ENCODE results near the gene SPATA1.

The SPATA1 gene

DNA sequence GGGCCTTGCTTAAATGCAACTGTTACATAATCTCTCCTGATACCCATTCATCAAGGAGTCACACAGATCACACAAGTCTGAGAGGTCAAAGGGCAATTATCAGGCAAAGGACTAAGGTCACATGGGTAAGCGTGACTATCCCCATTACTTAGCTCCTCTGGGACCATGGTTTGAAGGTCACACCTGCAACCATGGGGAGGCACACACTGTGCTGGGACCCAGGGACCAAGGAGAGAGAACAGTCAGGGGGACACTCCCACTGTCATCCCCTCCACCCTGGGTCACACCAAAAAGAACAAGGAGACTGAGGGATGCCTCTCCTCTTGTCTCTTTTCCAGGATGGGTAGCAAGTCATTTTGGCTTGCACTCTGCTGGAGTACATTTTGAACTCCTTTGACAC is 99.0 kb downstream of the SPATA1 start:
- Histone ChIP-seq H4K20me1 (no peaks in the 10 kb centered on the region), H3K27me3 (no peaks in the 10 kb centered on the region), H3K36me3 (no peaks in the 10 kb centered on the region), H3K9me3 (peaks cover 38% of the 10 kb centered on the region), H3K4me3 (no peak overlapping the region), H3K9ac (no peak overlapping the region), H3K4me2 (no peak overlapping the region), H3K27ac (no peak overlapping the region), H3K4me1 (no peaks in the 10 kb centered on the region)
- no peak for TF ChIP-seq Cebpa-rat (IDR thresholded peaks at IDR 0.05)

DNA sequence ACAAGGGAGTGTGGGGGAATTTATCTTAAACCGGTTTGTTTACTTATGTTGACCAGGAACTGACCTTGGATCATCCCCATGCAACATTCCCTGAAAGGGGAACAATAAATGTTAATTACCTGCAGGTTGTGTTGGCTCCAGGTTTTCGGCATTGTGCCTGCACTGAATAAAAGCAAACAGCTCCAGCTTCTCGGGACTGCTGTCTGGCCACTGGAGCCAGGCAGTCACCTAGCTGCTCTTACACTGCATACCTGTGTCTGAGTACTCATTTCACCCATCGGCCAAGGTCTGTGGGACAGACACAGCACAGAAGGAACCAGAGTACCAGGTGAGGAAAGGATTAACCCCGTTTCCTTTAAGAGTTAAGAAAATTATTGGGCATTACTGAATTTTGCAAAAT is 100.8 kb downstream of the SPATA1 start:
- Histone ChIP-seq H4K20me1 (no peaks in the 10 kb centered on the region), H3K9ac (no peak overlapping the region), H3K9me3 (peaks cover 38% of the 10 kb centered on the region), H3K27me3 (no peaks in the 10 kb centered on the region), H3K27ac (no peak overlapping the region), H3K4me2 (no peak overlapping the region), H3K36me3 (no peaks in the 10 kb centered on the region), H3K4me1 (no peaks in the 10 kb centered on the region), H3K4me3 (no peak overlapping the region)
- no peak for TF ChIP-seq Cebpa-rat (IDR thresholded peaks at IDR 0.05)

DNA sequence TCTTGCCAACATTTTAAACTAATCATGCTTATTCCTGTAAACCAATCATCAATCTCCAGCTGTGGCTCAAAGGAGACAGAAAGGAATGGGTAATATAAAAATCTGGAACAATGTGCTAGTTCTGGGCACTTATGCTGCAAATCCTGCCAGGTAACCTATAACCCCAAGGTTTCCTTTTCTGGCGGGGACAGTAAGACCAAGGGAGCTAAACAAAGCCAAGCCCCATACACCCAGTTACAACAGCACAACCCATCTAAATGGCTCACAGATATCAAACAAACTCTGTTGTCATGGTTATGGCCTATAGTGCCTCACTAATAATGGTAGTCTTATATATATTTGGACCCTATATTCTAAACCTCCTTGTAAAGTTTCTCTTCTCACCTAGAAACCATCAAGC is 104.9 kb downstream of the SPATA1 start:
- Histone ChIP-seq H3K36me3 (no peaks in the 10 kb centered on the region), H4K20me1 (no peaks in the 10 kb centered on the region), H3K4me1 (no peaks in the 10 kb centered on the region), H3K27ac (no peak overlapping the region), H3K4me2 (no peak overlapping the region), H3K27me3 (no peaks in the 10 kb centered on the region), H3K9me3 (peaks cover 46% of the 10 kb centered on the region), H3K4me3 (no peak overlapping the region), H3K9ac (no peak overlapping the region)
- TF ChIP-seq Cebpa-rat (IDR thresholded peaks at IDR 0.05), result no peak

DNA sequence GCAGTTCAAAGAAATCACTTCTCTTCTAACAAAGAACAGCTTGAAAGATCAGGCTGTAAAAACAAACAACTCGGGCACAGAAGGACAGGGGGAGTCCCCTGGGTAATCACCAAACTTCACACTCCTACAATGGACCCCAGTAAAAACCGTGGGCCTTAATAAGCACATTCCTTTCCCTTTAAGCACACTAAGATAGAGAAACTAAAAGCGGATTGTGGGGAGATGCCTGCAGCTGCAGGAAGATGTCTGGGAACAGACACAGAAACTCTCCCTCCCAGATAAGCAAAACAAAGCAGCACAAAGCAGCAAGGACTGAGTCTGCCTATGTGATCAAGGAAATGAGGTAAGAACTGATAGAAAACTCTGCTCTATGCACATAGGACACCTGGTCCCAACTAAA is 105.6 kb downstream of the SPATA1 start:
- Histone ChIP-seq H3K9ac (no peak overlapping the region), H3K27ac (no peak overlapping the region)
- no peak for TF ChIP-seq Cebpa-rat (IDR thresholded peaks at IDR 0.05)

DNA sequence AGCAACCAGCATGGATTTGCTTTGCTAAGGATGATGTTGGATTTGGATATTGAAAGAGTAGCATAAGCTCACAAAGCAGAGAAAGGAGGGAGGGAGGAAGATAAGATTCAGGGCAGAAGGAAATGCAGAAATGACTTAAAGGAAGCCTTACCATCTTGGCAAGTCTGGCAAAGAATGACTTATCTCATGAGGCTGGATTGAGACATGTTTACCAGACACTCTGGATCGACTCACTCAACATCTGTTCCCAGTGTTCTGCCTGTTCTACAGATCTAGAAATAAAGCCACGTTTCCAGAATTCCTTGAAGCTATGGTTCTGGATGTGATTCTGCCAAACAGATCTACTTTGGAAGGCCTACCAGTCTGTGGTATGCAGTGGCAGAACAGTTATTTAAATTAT is 106.8 kb downstream of the SPATA1 start:
- Histone ChIP-seq H4K20me1 (no peaks in the 10 kb centered on the region), H3K9ac (no peak overlapping the region), H3K4me2 (no peak overlapping the region), H3K9me3 (peaks cover 31% of the 10 kb centered on the region), H3K4me1 (no peaks in the 10 kb centered on the region), H3K36me3 (no peaks in the 10 kb centered on the region), H3K27me3 (no peaks in the 10 kb centered on the region), H3K4me3 (no peak overlapping the region), H3K27ac (no peak overlapping the region)
- TF ChIP-seq Cebpa-rat (IDR thresholded peaks at IDR 0.05), result no peak

More for the DNA sequence above, 105.6 kb downstream of the SPATA1 start:
- Histone ChIP-seq H3K9me3 (peaks cover 39% of the 10 kb centered on the region), H4K20me1 (no peaks in the 10 kb centered on the region), H3K4me1 (no peaks in the 10 kb centered on the region), H3K4me3 (no peak overlapping the region), H3K4me2 (no peak overlapping the region), H3K36me3 (no peaks in the 10 kb centered on the region), H3K27me3 (no peaks in the 10 kb centered on the region)

DNA sequence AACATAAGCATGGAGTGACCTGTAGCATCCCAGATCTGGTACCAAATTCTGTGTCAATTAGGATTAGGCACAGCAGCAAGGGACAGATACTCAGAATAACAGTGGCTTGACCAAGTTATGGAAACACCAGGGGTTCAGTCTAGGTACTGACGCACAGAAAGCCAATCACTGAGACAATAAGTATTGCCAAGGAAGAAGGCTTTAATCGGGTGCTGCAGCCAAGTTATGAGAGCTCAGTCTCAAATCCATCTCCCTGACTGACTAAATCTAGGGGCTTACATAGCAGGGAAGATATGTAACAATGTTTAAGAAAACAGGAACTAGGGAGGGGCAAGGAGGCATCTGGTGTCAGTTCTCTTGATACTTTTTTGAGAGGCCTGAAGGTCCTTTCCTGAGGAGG is 107.7 kb downstream of the SPATA1 start:
- TF ChIP-seq Cebpa-rat (IDR thresholded peaks at IDR 0.05), result no peak
- H3K9me3 ChIP-seq, result peaks cover 31% of the 10 kb centered on the region
- no peak overlapping the region for H3K9ac ChIP-seq
- H3K27me3 ChIP-seq, result no peaks in the 10 kb centered on the region
- H3K27ac ChIP-seq, result no peak overlapping the region
- no peak overlapping the region for H3K4me3 ChIP-seq
- H4K20me1 ChIP-seq, result no peaks in the 10 kb centered on the region
- H3K4me1 ChIP-seq, result no peaks in the 10 kb centered on the region
- no peaks in the 10 kb centered on the region for H3K36me3 ChIP-seq
- H3K4me2 ChIP-seq, result no peak overlapping the region

DNA sequence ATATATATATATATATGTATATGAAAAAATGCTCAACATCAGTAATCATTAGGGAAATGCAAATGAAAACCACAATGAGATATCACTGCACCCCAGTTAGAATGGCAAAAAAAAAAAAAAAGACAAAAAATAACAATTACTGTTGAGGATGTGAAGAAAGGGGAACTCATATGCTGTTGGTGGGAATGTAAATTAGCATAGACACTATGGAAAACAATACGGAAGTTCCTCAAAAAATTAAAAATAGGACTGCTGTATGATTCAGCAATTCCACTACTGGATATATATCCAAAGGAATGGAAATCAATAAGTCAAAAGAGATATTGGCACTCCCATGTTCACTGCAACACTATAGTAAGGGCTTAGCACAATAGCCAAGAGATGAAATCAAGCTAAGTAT is 109.6 kb downstream of the SPATA1 start:
- Histone ChIP-seq H3K4me3 (no peak overlapping the region), H3K27me3 (no peaks in the 10 kb centered on the region), H4K20me1 (no peaks in the 10 kb centered on the region), H3K4me1 (peaks cover 7% of the 10 kb centered on the region; the same call in 1 of the 2 replicates), H3K36me3 (no peaks in the 10 kb centered on the region), H3K27ac (no peak overlapping the region), H3K4me2 (no peak overlapping the region), H3K9ac (no peak overlapping the region), H3K9me3 (peaks cover 31% of the 10 kb centered on the region)
- no peak for TF ChIP-seq Cebpa-rat (IDR thresholded peaks at IDR 0.05)
